NCI-H2171 (cell line): Measurements from ENCODE around the gene MEGF9.

Source experiments
- DNase-seq: peaks from one replicate; lab custom pipeline; 2025; lab: John Stamatoyannopoulos, UW

MEGF9 gene

GRCh38 chr9:120730654-120731514, 16.6 kb upstream of the MEGF9 start:
- no peak for DNase-seq

- no peak for DNase-seq
These were observed 15.5 kb upstream of the MEGF9 start for GRCh38 chr9:120729791-120730241.

GRCh38 chr9:120726484-120726883, 12.2 kb upstream of the MEGF9 start:
- no peak for DNase-seq

- no peak for DNase-seq
These were observed 11.6 kb upstream of the MEGF9 start for GRCh38 chr9:120725907-120726306.

- DNase-seq: no peak
These were observed 10.6 kb upstream of the MEGF9 start for GRCh38 chr9:120724757-120725400.

GRCh38 chr9:120723565-120723964, 9.3 kb upstream of the MEGF9 start:
- no peak for DNase-seq

GRCh38 chr9:120720404-120720803, 6.1 kb upstream of the MEGF9 start:
- DNase-seq: no peak

GRCh38 chr9:120718316-120718715, 4.0 kb upstream of the MEGF9 start:
- DNase-seq: no peak

- DNase-seq: no peak
These were observed 2.9 kb upstream of the MEGF9 start for GRCh38 chr9:120717176-120717575.

- DNase-seq: no peak
These were observed 2.2 kb upstream of the MEGF9 start for GRCh38 chr9:120716483-120716882.

- DNase-seq: no peak
These were observed 1.2 kb upstream of the MEGF9 start for GRCh38 chr9:120715389-120715924.

GRCh38 chr9:120714846-120715388, 647 bp upstream of the MEGF9 start:
- DNase-seq: no peak

GRCh38 chr9:120713257-120714087, 798 bp downstream of the MEGF9 start:
- DNase-seq: no peak

- DNase-seq: no peak
These were observed 1.7 kb downstream of the MEGF9 start for GRCh38 chr9:120712539-120713031.

GRCh38 chr9:120711841-120712538, 2.3 kb downstream of the MEGF9 start:
- no peak for DNase-seq

- no peak for DNase-seq
These were observed 2.9 kb downstream of the MEGF9 start for GRCh38 chr9:120711354-120711753.

GRCh38 chr9:120710110-120710981, 3.9 kb downstream of the MEGF9 start:
- no peak for DNase-seq

GRCh38 chr9:120708526-120709224, 5.6 kb downstream of the MEGF9 start:
- DNase-seq: no peak

- no peak for DNase-seq
These were observed 7.1 kb downstream of the MEGF9 start for GRCh38 chr9:120707170-120707569.
